ENCODE results near the gene PERCC1.

GRCh38 chr16:1438229-1439057 is 7.6 kb downstream of the PERCC1 start:
- TF ChIP-seq CTCF (IDR thresholded peaks at IDR 0.05), result no peak
- TF ChIP-seq POLR2A (IDR thresholded peaks at IDR 0.05), result no peak
- no peak for TF ChIP-seq POLR2AphosphoS5 (IDR thresholded peaks at IDR 0.05)
